ENCODE data around the gene NCAM1.

GRCh38 chr11:113203141-113203753 is 242.0 kb downstream of the NCAM1 start:
- no peak for TF ChIP-seq CTCF (IDR thresholded peaks at IDR 0.05)
- TF ChIP-seq POLR2AphosphoS5 (IDR thresholded peaks at IDR 0.05): no peak

Measured in sigmoid colon (tissue), 4 donors.